SU-DHL-6 (cell line): ENCODE measurements around the gene EED.
"Not testable (repeated sequence)": the region's sequence is repeated elsewhere in the genome, so short reads cannot be mapped to it uniquely, and the experiment has no call there.

Source experiments
- H2AFZ ChIP-seq: fragments of 200-600 bp; sonication (generic); 2 replicates; pipeline ENCODE4 v1.6.1; 2014; ENCODE audit warnings: low read depth, mild to moderate bottlenecking, moderate library complexity, mixed read lengths, antibody characterized with exemption, low read length; ENCODE audit not compliant: severe bottlenecking
- H3F3A ChIP-seq: fragments of 200-600 bp; shearing (Covaris generic); 2 replicates; pipeline ENCODE4 v1.6.0; 2016; ENCODE audit warnings: antibody characterized with exemption, mild to moderate bottlenecking; ENCODE audit not compliant: insufficient read depth
- H3K27ac ChIP-seq: fragments of 200-600 bp; sonication (generic); 2 replicates; pipeline ENCODE4 v1.5.1; 2016; ENCODE audit warnings: low read depth, mild to moderate bottlenecking, low read length, moderate library complexity, mixed read lengths
- H3K27me3 ChIP-seq: fragments of 200-600 bp; sonication (generic), shearing (Covaris generic); 2 replicates; pipeline ENCODE4 v1.6.0; 2014; ENCODE audit warnings: mild to moderate bottlenecking, low read length
- H3K36me3 ChIP-seq: fragments of 200-600 bp; sonication (generic); 2 replicates; pipeline ENCODE4 v1.6.1; 2014; ENCODE audit warnings: mild to moderate bottlenecking, low read length, mixed read lengths
- H3K4me2 ChIP-seq: fragments of 300-600, 200-600 bp; shearing (Covaris generic), sonication (generic); 2 replicates; pipeline ENCODE4 v1.6.0; 2014; ENCODE audit warnings: low read length, low read depth, mild to moderate bottlenecking; ENCODE audit not compliant: poor library complexity, severe bottlenecking
- H3K4me3 ChIP-seq: fragments of 200-600 bp; sonication (generic); 2 replicates; pipeline ENCODE4 v1.5.1; 2014; ENCODE audit warnings: antibody characterized with exemption, low read length, mild to moderate bottlenecking, mixed read lengths; ENCODE audit not compliant: insufficient read depth, poor library complexity, severe bottlenecking
- H3K79me2 ChIP-seq: fragments of 200-600 bp; sonication (generic); 2 replicates; pipeline ENCODE4 v1.6.1; 2014; ENCODE audit warnings: mild to moderate bottlenecking, low read length, moderate library complexity; ENCODE audit not compliant: insufficient read depth
- H3K9ac ChIP-seq: fragments of 200-600 bp; sonication (generic); 2 replicates; pipeline ENCODE4 v1.7.0; 2014; ENCODE audit warnings: mild to moderate bottlenecking, low read length
- H3K9me2 ChIP-seq: fragments of 200-600 bp; sonication (generic); replicated peaks from 2 replicates; pipeline ENCODE4 v1.6.1; 2014; ENCODE audit warnings: low read length; ENCODE audit not compliant: insufficient read depth
- H3K9me3 ChIP-seq: fragments of 200-600 bp; sonication (generic); 2 replicates; pipeline ENCODE4 v1.6.1; 2014; ENCODE audit warnings: low read length, mixed read lengths; ENCODE audit not compliant: insufficient read depth
- H4K20me1 ChIP-seq: fragments of 200-600 bp; sonication (generic); 2 replicates; pipeline ENCODE4 v1.6.1; 2014; ENCODE audit warnings: low read depth, mild to moderate bottlenecking, antibody characterized with exemption, low read length, moderate library complexity, mixed read lengths
- CTCF ChIP-seq: fragments of 200-600 bp; sonication (generic); IDR thresholded peaks from one replicate; pipeline ENCODE4 v1.5.1; 2017; ENCODE audit warnings: antibody characterized with exemption, mild to moderate bottlenecking, low read length, moderate library complexity; ENCODE audit not compliant: insufficient read depth, poor library complexity, severe bottlenecking
- EZH2phosphoT487 ChIP-seq: fragments of 200-600 bp; sonication (generic), shearing (Covaris generic); conservative IDR thresholded peaks from 2 replicates; pipeline ENCODE4 v1.6.1; 2018; ENCODE audit warnings: mild to moderate bottlenecking, antibody characterized with exemption, low read length, moderate library complexity, mixed read lengths

Gene EED

GRCh38 chr11:86302092-86302793, 57.7 kb downstream of the EED start, which contains the start of gene HIKESHI:
TSS of gene HIKESHI (plus strand) at chr11:86302240. CDS start at chr11:86302449, 209 bp downstream.
- H3F3A ChIP-seq: no peaks in the 10 kb centered on the region
- peak within 1 kb of the TSS; percentile 79 for H2AFZ ChIP-seq
- H3K27me3 ChIP-seq: no peaks in the 10 kb centered on the region
- peak within 1 kb of the TSS; percentile 41 for H3K27ac ChIP-seq
- peak within 1 kb of the TSS; percentile 76 for H3K4me3 ChIP-seq
- peak within 1 kb of the TSS; percentile 89 for H3K4me2 ChIP-seq
- peak within 1 kb of the TSS; percentile 77 for H3K9ac ChIP-seq
- H3K9me2 ChIP-seq: no peaks in the 10 kb centered on the region
- H4K20me1 ChIP-seq: no peaks in the 10 kb centered on the region
- peaks cover 42% of the 10 kb centered on the region for H3K79me2 ChIP-seq
- no peaks in the 10 kb centered on the region for H3K9me3 ChIP-seq
- TF ChIP-seq CTCF: no peak
- no peak for TF ChIP-seq EZH2phosphoT487
- peaks cover 9% of the 10 kb centered on the region; the same call in 1 of the 2 replicates for H3K36me3 ChIP-seq

- no peaks in the 10 kb centered on the region for H3K27me3 ChIP-seq
- H3K79me2 ChIP-seq: peaks cover 42% of the 10 kb centered on the region
- H3K4me3 ChIP-seq: peak overlapping the region; percentile 76
- no peaks in the 10 kb centered on the region for H4K20me1 ChIP-seq
- no peak overlapping the region for H2AFZ ChIP-seq
- peaks cover 9% of the 10 kb centered on the region; the same call in 1 of the 2 replicates for H3K36me3 ChIP-seq
- no peaks in the 10 kb centered on the region for H3F3A ChIP-seq
- peak overlapping the region; percentile 89 for H3K4me2 ChIP-seq
- H3K9me2 ChIP-seq: no peaks in the 10 kb centered on the region
- no peaks in the 10 kb centered on the region for H3K9me3 ChIP-seq
- peak overlapping the region; percentile 77 for H3K9ac ChIP-seq
- TF ChIP-seq CTCF (no peak), EZH2phosphoT487 (no peak)
- H3K27ac ChIP-seq: no peak overlapping the region
Observed at GRCh38 chr11:86303257-86303656, 58.7 kb downstream of the EED start.

- H3K9me3 ChIP-seq, H3K9ac ChIP-seq, H3F3A ChIP-seq, H2AFZ ChIP-seq, H4K20me1 ChIP-seq, H3K27me3 ChIP-seq, H3K4me3 ChIP-seq, H3K27ac ChIP-seq, H3K4me2 ChIP-seq, H3K9me2 ChIP-seq, H3K36me3 ChIP-seq: not testable (repeated sequence)
- peaks cover 35% of the 10 kb centered on the region for H3K79me2 ChIP-seq
Observed at GRCh38 chr11:86308710-86309109, 64.2 kb downstream of the EED start.

GRCh38 chr11:86313793-86314192, 69.2 kb downstream of the EED start:
- Histone ChIP-seq H3K4me3 (no peak overlapping the region), H3K36me3 (no peaks in the 10 kb centered on the region), H2AFZ (no peak overlapping the region), H3K9ac (no peak overlapping the region), H4K20me1 (no peaks in the 10 kb centered on the region), H3F3A (no peaks in the 10 kb centered on the region), H3K79me2 (peaks cover 26% of the 10 kb centered on the region; the same call in 1 of the 2 replicates), H3K9me3 (no peaks in the 10 kb centered on the region), H3K4me2 (no peak overlapping the region), H3K27me3 (no peaks in the 10 kb centered on the region), H3K9me2 (no peaks in the 10 kb centered on the region), H3K27ac (no peak overlapping the region)
- TF ChIP-seq EZH2phosphoT487 (no peak), CTCF (no peak)
